HepG2 (cell line): ENCODE measurements around the gene ABCF1. TPM values are rescaled to one million over a fixed set of nuclear protein-coding genes. Genes with fewer than 3 reads are reported as not detected.
A peak's percentile ranks its signal among the peaks of the same experiment; 100 is the strongest.

Source experiments
- BRD4 ChIP-seq: sonication (generic); formaldehyde crosslinking; IDR thresholded peaks from 2 replicates; pipeline ENCODE4 v1.4.0; 2020; ENCODE audit warnings: missing genetic modification reagents
- FOXA1 ChIP-seq, 2 experiments: fragments of 450-650 bp in 1 of 2; sonication (generic) in 1 of 2; formaldehyde crosslinking in 1 of 2; IDR thresholded peaks; 2 replicates each; pipeline versions ENCODE4 v1.4.0 to v1.6.1; 2016 to 2020; ENCODE audit warnings: missing genetic modification reagents in 1 of 2
- HES4 ChIP-seq: sonication (generic); formaldehyde crosslinking; IDR thresholded peaks from 2 replicates; pipeline ENCODE4 v1.9.0; 2021; ENCODE audit warnings: mild to moderate bottlenecking, missing genetic modification reagents, borderline replicate concordance
- KLF13 ChIP-seq: sonication (generic); formaldehyde crosslinking; IDR thresholded peaks from 2 replicates; pipeline ENCODE4 v1.4.0; 2020; ENCODE audit warnings: mild to moderate bottlenecking, missing genetic modification reagents
- PTBP1 ChIP-seq: fragments of 200-400 bp; formaldehyde crosslinking; IDR thresholded peaks from 2 replicates; pipeline ENCODE4 v1.6.1; 2018; ENCODE audit warnings: low read length, low read depth; ENCODE audit not compliant: poor library complexity, severe bottlenecking
- RORA ChIP-seq: sonication (generic); formaldehyde crosslinking; IDR thresholded peaks from 2 replicates; pipeline ENCODE4 v1.5.0; 2020; ENCODE audit warnings: mild to moderate bottlenecking, missing genetic modification reagents, moderate library complexity
- SMC3 ChIP-seq: IDR thresholded peaks from 2 replicates; pipeline ENCODE4 v1.6.1; 2011; ENCODE audit warnings: low read length, improper control_type of control experiment
- TBX2 ChIP-seq: sonication (generic); formaldehyde crosslinking; IDR thresholded peaks from 2 replicates; pipeline ENCODE4 v1.5.0; 2020; ENCODE audit warnings: missing genetic modification reagents, mild to moderate bottlenecking, borderline replicate concordance
- TMF1 ChIP-seq: sonication (generic); formaldehyde crosslinking; IDR thresholded peaks from 2 replicates; pipeline ENCODE4 v1.8.1; 2022; ENCODE audit warnings: low read depth, missing genetic modification reagents
- ZFP36 ChIP-seq: fragments of 150-350 bp; IDR thresholded peaks from 2 replicates; pipeline ENCODE4 v1.6.1; 2018; ENCODE audit warnings: borderline replicate concordance, low read length, low read depth; ENCODE audit not compliant: partially characterized antibody
- ZNF121 ChIP-seq: sonication (generic); formaldehyde crosslinking; IDR thresholded peaks from 2 replicates; pipeline ENCODE4 v1.5.0; 2020; ENCODE audit warnings: mild to moderate bottlenecking, missing genetic modification reagents
- ZNF34 ChIP-seq: sonication (generic); formaldehyde crosslinking; IDR thresholded peaks from 2 replicates; pipeline ENCODE4 v1.4.0; 2020; ENCODE audit warnings: mild to moderate bottlenecking, missing genetic modification reagents, borderline replicate concordance
- ZNF460 ChIP-seq: sonication (generic); formaldehyde crosslinking; IDR thresholded peaks from 2 replicates; pipeline ENCODE4 v1.5.1; 2020; ENCODE audit warnings: missing genetic modification reagents, mild to moderate bottlenecking, borderline replicate concordance
- ZNF530 ChIP-seq: sonication (generic); formaldehyde crosslinking; IDR thresholded peaks from 2 replicates; pipeline ENCODE4 v1.5.0; 2020; ENCODE audit warnings: low read depth, mild to moderate bottlenecking, missing genetic modification reagents
- ZNF547 ChIP-seq: sonication (generic); formaldehyde crosslinking; IDR thresholded peaks from 2 replicates; pipeline ENCODE4 v1.5.1; 2020; ENCODE audit warnings: mild to moderate bottlenecking, missing genetic modification reagents
- ZNF703 ChIP-seq: sonication (generic); formaldehyde crosslinking; IDR thresholded peaks from 2 replicates; pipeline ENCODE4 v1.5.1; 2020; ENCODE audit warnings: missing genetic modification reagents, mild to moderate bottlenecking, moderate library complexity, borderline replicate concordance
- ZNF772 ChIP-seq: sonication (generic); formaldehyde crosslinking; IDR thresholded peaks from 2 replicates; pipeline ENCODE4 v1.5.0; 2020; ENCODE audit warnings: mild to moderate bottlenecking, missing genetic modification reagents
- ZNF773 ChIP-seq: sonication (generic); formaldehyde crosslinking; IDR thresholded peaks from 2 replicates; pipeline ENCODE4 v1.4.0; 2020; ENCODE audit warnings: missing genetic modification reagents, borderline replicate concordance
- polyA plus RNA-seq, 8 experiments: library from polyadenylated mRNA; depleted of rRNA in 3 of 8; stranded (reverse) in 7 of 8; unstranded in 1 of 8; fragments of >200 nt; fragmentation: Illumina TruSeq in 4 of 8; extraction: Trizol in 4 of 8; gene quantifications; 2 replicates each; pipeline versions ENCODE4 v1.2.1 to v1.2.3, GENCODE V29; 2011 to 2016; ENCODE audit warnings: low read depth in 4 of 8, missing spikeins in 1 of 8, mixed read lengths in 1 of 8; ENCODE audit not compliant: insufficient read depth in 1 of 8
- total RNA-seq, 5 experiments: library from RNA; depleted of rRNA; stranded (reverse); fragments of >200 nt; fragmentation: Illumina TruSeq; extraction: Trizol; gene quantifications; 2 replicates each; pipeline ENCODE4 v1.2.3, GENCODE V29; 2016; ENCODE audit warnings: low read depth in 1 of 5
- TF ChIP-seq, protein P1 (sequence below): sonication (generic); formaldehyde crosslinking; IDR thresholded peaks from 2 replicates; pipeline ENCODE4 v1.4.0; 2020; ENCODE audit warnings: missing genetic modification reagents
- TF ChIP-seq, protein P2 (sequence below): sonication (generic); formaldehyde crosslinking; IDR thresholded peaks from 2 replicates; pipeline ENCODE4 v1.8.0; 2022; ENCODE audit warnings: missing genetic modification reagents, mild to moderate bottlenecking, moderate library complexity, borderline replicate concordance
- TF ChIP-seq, protein P3 (sequence below): sonication (generic); formaldehyde crosslinking; IDR thresholded peaks from 2 replicates; pipeline ENCODE4 v1.4.0; 2020; ENCODE audit warnings: low read depth, mild to moderate bottlenecking, missing genetic modification reagents
- TF ChIP-seq, protein P4 (sequence below): sonication (generic); formaldehyde crosslinking; IDR thresholded peaks from 2 replicates; pipeline ENCODE4 v1.9.0; 2021; ENCODE audit warnings: missing genetic modification reagents, borderline replicate concordance

Gene ABCF1
- total and polyA plus RNA-seq, 2 of the 13 experiments (the other 11 are each of a cell fraction or from before 2014, with no cell fraction given): 25.4 to 98.9 TPM

DNA sequence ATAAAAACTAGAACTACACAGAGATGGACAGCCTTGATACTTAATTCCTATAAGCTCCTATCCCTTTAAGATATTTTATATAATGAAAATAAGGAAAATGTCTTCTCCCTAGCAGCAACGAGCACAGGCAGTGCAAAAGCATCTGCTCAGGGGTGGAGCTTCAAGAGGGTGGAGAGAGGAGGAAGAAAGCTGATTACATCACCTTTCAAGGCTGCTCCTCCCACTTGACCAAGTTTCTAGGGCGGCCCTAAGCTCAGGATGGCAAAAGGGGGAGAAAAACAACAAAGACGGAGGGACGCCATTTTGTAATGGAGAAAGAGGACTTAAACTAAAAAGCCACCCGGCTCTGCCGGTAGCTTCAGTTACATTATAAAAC is 43.6 kb downstream of the ABCF1 start (continued):
- no peak for TF ChIP-seq ZNF121
- TF ChIP-seq, protein P1, sequence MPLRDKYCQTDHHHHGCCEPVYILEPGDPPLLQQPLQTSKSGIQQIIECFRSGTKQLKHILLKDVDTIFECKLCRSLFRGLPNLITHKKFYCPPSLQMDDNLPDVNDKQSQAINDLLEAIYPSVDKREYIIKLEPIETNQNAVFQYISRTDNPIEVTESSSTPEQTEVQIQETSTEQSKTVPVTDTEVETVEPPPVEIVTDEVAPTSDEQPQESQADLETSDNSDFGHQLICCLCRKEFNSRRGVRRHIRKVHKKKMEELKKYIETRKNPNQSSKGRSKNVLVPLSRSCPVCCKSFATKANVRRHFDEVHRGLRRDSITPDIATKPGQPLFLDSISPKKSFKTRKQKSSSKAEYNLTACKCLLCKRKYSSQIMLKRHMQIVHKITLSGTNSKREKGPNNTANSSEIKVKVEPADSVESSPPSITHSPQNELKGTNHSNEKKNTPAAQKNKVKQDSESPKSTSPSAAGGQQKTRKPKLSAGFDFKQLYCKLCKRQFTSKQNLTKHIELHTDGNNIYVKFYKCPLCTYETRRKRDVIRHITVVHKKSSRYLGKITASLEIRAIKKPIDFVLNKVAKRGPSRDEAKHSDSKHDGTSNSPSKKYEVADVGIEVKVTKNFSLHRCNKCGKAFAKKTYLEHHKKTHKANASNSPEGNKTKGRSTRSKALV (CRISPR knock-in tag): no peak
- no peak for TF ChIP-seq KLF13 (CRISPR knock-in tag)
- TF ChIP-seq ZNF703: no peak
- no peak for TF ChIP-seq FOXA1 (IDR thresholded peaks at IDR 0.05)
- 0 out of 2 replicates have a peak, but pooled peaks have one; percentile 34 for TF ChIP-seq FOXA1 (CRISPR knock-in tag; IDR thresholded peaks at IDR 0.05)
- no peak for TF ChIP-seq ZNF773 (CRISPR knock-in tag)
- TF ChIP-seq, protein P2, sequence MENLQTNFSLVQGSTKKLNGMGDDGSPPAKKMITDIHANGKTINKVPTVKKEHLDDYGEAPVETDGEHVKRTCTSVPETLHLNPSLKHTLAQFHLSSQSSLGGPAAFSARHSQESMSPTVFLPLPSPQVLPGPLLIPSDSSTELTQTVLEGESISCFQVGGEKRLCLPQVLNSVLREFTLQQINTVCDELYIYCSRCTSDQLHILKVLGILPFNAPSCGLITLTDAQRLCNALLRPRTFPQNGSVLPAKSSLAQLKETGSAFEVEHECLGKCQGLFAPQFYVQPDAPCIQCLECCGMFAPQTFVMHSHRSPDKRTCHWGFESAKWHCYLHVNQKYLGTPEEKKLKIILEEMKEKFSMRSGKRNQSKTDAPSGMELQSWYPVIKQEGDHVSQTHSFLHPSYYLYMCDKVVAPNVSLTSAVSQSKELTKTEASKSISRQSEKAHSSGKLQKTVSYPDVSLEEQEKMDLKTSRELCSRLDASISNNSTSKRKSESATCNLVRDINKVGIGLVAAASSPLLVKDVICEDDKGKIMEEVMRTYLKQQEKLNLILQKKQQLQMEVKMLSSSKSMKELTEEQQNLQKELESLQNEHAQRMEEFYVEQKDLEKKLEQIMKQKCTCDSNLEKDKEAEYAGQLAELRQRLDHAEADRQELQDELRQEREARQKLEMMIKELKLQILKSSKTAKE: no peak
- no peak for TF ChIP-seq RORA (CRISPR knock-in tag)
- TF ChIP-seq BRD4 (CRISPR knock-in tag): no peak
- 0 out of 2 replicates have a peak, but pooled peaks have one; percentile 72 for TF ChIP-seq ZNF772 (CRISPR knock-in tag)
- TF ChIP-seq, protein P3, sequence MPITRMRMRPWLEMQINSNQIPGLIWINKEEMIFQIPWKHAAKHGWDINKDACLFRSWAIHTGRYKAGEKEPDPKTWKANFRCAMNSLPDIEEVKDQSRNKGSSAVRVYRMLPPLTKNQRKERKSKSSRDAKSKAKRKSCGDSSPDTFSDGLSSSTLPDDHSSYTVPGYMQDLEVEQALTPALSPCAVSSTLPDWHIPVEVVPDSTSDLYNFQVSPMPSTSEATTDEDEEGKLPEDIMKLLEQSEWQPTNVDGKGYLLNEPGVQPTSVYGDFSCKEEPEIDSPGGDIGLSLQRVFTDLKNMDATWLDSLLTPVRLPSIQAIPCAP: no peak
- no peak for TF ChIP-seq ZNF530 (CRISPR knock-in tag)
- no peak for TF ChIP-seq PTBP1
- TF ChIP-seq ZNF34 (CRISPR knock-in tag): no peak
- TF ChIP-seq SMC3: peak; percentile 30; the same call in 1 of the 2 replicates
- TF ChIP-seq ZNF547 (CRISPR knock-in tag): no peak
- no peak for TF ChIP-seq TMF1 (CRISPR knock-in tag)
- TF ChIP-seq ZNF460 (CRISPR knock-in tag): no peak
- TF ChIP-seq, protein P4, sequence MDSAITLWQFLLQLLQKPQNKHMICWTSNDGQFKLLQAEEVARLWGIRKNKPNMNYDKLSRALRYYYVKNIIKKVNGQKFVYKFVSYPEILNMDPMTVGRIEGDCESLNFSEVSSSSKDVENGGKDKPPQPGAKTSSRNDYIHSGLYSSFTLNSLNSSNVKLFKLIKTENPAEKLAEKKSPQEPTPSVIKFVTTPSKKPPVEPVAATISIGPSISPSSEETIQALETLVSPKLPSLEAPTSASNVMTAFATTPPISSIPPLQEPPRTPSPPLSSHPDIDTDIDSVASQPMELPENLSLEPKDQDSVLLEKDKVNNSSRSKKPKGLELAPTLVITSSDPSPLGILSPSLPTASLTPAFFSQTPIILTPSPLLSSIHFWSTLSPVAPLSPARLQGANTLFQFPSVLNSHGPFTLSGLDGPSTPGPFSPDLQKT (CRISPR knock-in tag): no peak
- TF ChIP-seq HES4 (CRISPR knock-in tag): no peak
- no peak for TF ChIP-seq ZFP36
- peak; percentile 57; the same call in 1 of the 2 replicates for TF ChIP-seq TBX2 (CRISPR knock-in tag)
